Trophoblast cell (in vitro differentiated cells and primary cell): ENCODE results near the gene APMAP.

Experiments used
- DNase-seq, 2 donors: peaks; one replicate each; pipeline ENCODE4 v3.0.0-alpha.2; 2016
- H2AFZ ChIP-seq: 2 replicates; pipeline ENCODE4 v1.6.1; 2013; ENCODE audit warnings: low read length, moderate library complexity, mild to moderate bottlenecking; ENCODE audit not compliant: insufficient read depth, poor library complexity
- H2AK5ac ChIP-seq: 2 replicates; pipeline ENCODE4 v1.6.1; 2013; ENCODE audit warnings: mild to moderate bottlenecking, low read length
- H2BK120ac ChIP-seq: 2 replicates; pipeline ENCODE4 v1.6.1; 2013; ENCODE audit warnings: low read length, mild to moderate bottlenecking, moderate library complexity; ENCODE audit not compliant: insufficient read depth, poor library complexity
- H2BK12ac ChIP-seq: 2 replicates; pipeline ENCODE4 v1.6.1; 2013; ENCODE audit warnings: mild to moderate bottlenecking, low read length, moderate library complexity
- H2BK5ac ChIP-seq: 2 replicates; pipeline ENCODE4 v1.6.1; 2013; ENCODE audit warnings: low read length, low read depth, moderate library complexity, mild to moderate bottlenecking; ENCODE audit not compliant: poor library complexity
- H3K14ac ChIP-seq: 2 replicates; pipeline ENCODE4 v1.6.1; 2013; ENCODE audit warnings: mild to moderate bottlenecking, low read length
- H3K18ac ChIP-seq: 2 replicates; pipeline ENCODE4 v1.6.1; 2013; ENCODE audit warnings: mild to moderate bottlenecking, low read length
- H3K23ac ChIP-seq: 2 replicates; pipeline ENCODE4 v1.6.1; 2013; ENCODE audit warnings: low read length
- H3K27ac ChIP-seq: 2 replicates; pipeline ENCODE4 v1.5.1; 2013; ENCODE audit warnings: low read depth, mild to moderate bottlenecking, inconsistent platforms, low read length, moderate library complexity
- H3K27me3 ChIP-seq: 2 replicates; pipeline ENCODE4 v1.6.1; 2013; ENCODE audit warnings: inconsistent platforms, mild to moderate bottlenecking, low read length, moderate library complexity; ENCODE audit not compliant: insufficient read depth
- H3K36me3 ChIP-seq, 2 experiments: 1 replicate in 1 of 2; 2 replicates in 1 of 2; pipeline ENCODE4 v1.6.1; 2013; ENCODE audit warnings: low read length in 2 of 2, mild to moderate bottlenecking in 2 of 2, moderate library complexity in 1 of 2; ENCODE audit not compliant: insufficient read depth in 2 of 2, control insufficient read depth in 1 of 2
- H3K4ac ChIP-seq: 2 replicates; pipeline ENCODE4 v1.6.1; 2013; ENCODE audit warnings: low read depth, mild to moderate bottlenecking, low read length, moderate library complexity
- H3K4me1 ChIP-seq, 2 experiments: 1 replicate in 1 of 2; 2 replicates in 1 of 2; pipeline ENCODE4 v1.6.1; 2013; ENCODE audit warnings: low read length in 2 of 2, mild to moderate bottlenecking in 2 of 2, moderate library complexity in 1 of 2; ENCODE audit not compliant: insufficient read depth in 2 of 2, control insufficient read depth in 1 of 2
- H3K4me2 ChIP-seq: 2 replicates; pipeline ENCODE4 v1.6.1; 2013; ENCODE audit warnings: inconsistent platforms, mild to moderate bottlenecking, low read length, moderate library complexity
- H3K4me3 ChIP-seq: 2 replicates; pipeline ENCODE4 v1.5.1; 2013; ENCODE audit warnings: mild to moderate bottlenecking, low read depth, low read length, inconsistent platforms
- H3K79me1 ChIP-seq: one replicate; pipeline ENCODE4 v1.6.1; 2013; ENCODE audit warnings: low read length
- H3K79me2 ChIP-seq: 2 replicates; pipeline ENCODE4 v1.6.1; 2013; ENCODE audit warnings: low read length, mild to moderate bottlenecking; ENCODE audit not compliant: control insufficient read depth, insufficient read depth, poor library complexity
- H3K9ac ChIP-seq: 2 replicates; pipeline ENCODE4 v1.6.1; 2013; ENCODE audit warnings: mild to moderate bottlenecking, low read length
- H3K9me3 ChIP-seq: 2 replicates; pipeline ENCODE4 v1.6.1; 2013; ENCODE audit warnings: low read depth, mild to moderate bottlenecking, control low read depth, inconsistent platforms, low read length; ENCODE audit not compliant: insufficient read depth
- H4K12ac ChIP-seq: 2 replicates; pipeline ENCODE4 v1.6.1; 2013; ENCODE audit warnings: low read depth, mild to moderate bottlenecking, low read length, moderate library complexity
- H4K8ac ChIP-seq: 2 replicates; pipeline ENCODE4 v1.6.1; 2013; ENCODE audit warnings: low read depth, mild to moderate bottlenecking, low read length, moderate library complexity
- H4K91ac ChIP-seq: one replicate; pipeline ENCODE4 v1.6.1; 2013; ENCODE audit warnings: low read depth, mild to moderate bottlenecking, low read length, moderate library complexity
- WGBS: extraction: QIAGEN DNeasy Blood & Tissue Kit; methylation state at CpG from one replicate; pipeline ENCODE4 v1.1.7; 2013; ENCODE audit warnings: missing lambda C conversion rate; ENCODE audit not compliant: insufficient read length, insufficient coverage; ENCODE audit errors: extremely low coverage; 5-methylcytosine and 5-hydroxymethylcytosine counted together

Gene APMAP

GRCh38 chr20:24938498-24938897 lies 54.1 kb downstream of the APMAP start:
- Histone ChIP-seq H3K79me1 (no peaks in the 10 kb centered on the region), H3K23ac (no peak overlapping the region), H3K4me3 (no peak overlapping the region), H3K9me3 (peaks cover 13% of the 10 kb centered on the region), H4K12ac (no peak overlapping the region), H4K91ac (no peak overlapping the region), H3K27me3 (no peaks in the 10 kb centered on the region), H3K79me2 (no peaks in the 10 kb centered on the region), H3K4ac (no peak overlapping the region), H3K9ac (no peak overlapping the region), H2AK5ac (no peak overlapping the region), H2AFZ (no peak overlapping the region), H2BK12ac (no peak overlapping the region), H3K27ac (no peak overlapping the region), H3K14ac (no peak overlapping the region), H3K4me2 (no peak overlapping the region), H3K36me3 (peaks cover 0 to 3% of the 10 kb centered on the region in 2 experiments), H3K18ac (no peak overlapping the region), H3K4me1 (no peaks in the 10 kb centered on the region), H2BK120ac (no peak overlapping the region), H2BK5ac (no peak overlapping the region), H4K8ac (no peak overlapping the region)
- WGBS: no CpG with 5 or more reads among the region's 5 CpGs
- no peak for DNase-seq

- H4K12ac ChIP-seq: no peak overlapping the region
- no peak for DNase-seq
- no peak overlapping the region for H3K23ac ChIP-seq
- H4K8ac ChIP-seq: no peak overlapping the region
- H3K4ac ChIP-seq: no peak overlapping the region
- no peaks in the 10 kb centered on the region for H3K79me1 ChIP-seq
- no CpG with 5 or more reads among the region's 1 CpG for WGBS
- no peak overlapping the region for H3K9ac ChIP-seq
- no peak overlapping the region for H2BK5ac ChIP-seq
- no peak overlapping the region for H3K4me3 ChIP-seq
- no peak overlapping the region for H3K4me2 ChIP-seq
- H3K9me3 ChIP-seq: peaks cover 10% of the 10 kb centered on the region
- H3K18ac ChIP-seq: no peak overlapping the region
- H2AK5ac ChIP-seq: no peak overlapping the region
- no peak overlapping the region for H3K27ac ChIP-seq
- H3K36me3 ChIP-seq: peaks cover 0 to 3% of the 10 kb centered on the region in 2 experiments
- H3K79me2 ChIP-seq: no peaks in the 10 kb centered on the region
- H3K27me3 ChIP-seq: no peaks in the 10 kb centered on the region
- H2AFZ ChIP-seq: no peak overlapping the region
- H3K4me1 ChIP-seq: no peaks in the 10 kb centered on the region
- H2BK120ac ChIP-seq: no peak overlapping the region
- H4K91ac ChIP-seq: no peak overlapping the region
- H3K14ac ChIP-seq: no peak overlapping the region
- no peak overlapping the region for H2BK12ac ChIP-seq
These were observed 55.0 kb downstream of the APMAP start for GRCh38 chr20:24937579-24937978.

DNA sequence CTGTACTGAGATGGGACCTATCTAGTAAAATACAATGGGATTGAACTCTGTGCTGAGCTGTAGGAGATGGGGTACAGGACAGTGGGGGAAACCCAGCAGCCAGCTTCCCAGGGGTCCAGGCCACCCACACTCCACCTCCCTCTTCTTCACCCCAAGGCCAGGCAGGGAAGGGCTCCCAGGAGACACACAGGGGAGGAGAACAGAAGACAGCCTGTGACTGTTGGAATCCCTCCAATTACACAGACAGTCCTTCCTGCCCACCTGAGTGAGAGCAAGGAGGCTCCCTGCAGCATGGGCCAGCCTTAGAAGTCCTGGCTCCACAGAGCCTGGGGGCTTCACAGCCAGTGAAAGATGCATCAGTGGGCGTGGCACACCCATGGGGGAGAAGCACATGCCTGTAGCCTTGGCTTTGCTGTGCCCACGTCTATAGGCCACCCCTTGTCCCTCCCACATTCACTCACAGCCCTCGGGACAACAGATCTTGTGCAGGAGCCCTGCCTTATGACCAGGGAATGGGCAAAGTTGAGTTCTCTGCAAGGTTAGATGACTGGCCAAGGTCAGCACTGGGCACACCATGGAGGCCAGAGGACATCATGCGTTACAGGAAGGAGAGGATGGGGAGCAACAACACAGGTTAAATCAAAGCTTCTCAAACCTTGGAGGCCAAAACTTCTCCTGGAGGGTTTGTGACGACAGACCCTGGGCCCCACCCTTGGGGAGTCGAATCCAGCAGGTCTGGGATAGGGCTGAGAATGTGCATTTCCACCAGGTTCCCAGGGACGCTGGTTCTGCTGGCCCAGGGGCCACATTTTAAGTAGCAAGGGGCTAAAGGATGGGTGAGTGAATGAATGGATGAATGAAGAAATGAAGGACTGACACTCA lies 55.8 kb downstream of the APMAP start:
- Histone ChIP-seq H3K27me3 (no peaks in the 10 kb centered on the region), H3K9ac (no peak overlapping the region), H3K27ac (no peak overlapping the region), H3K23ac (no peak overlapping the region), H3K4me2 (no peak overlapping the region), H2AK5ac (no peak overlapping the region), H2BK12ac (no peak overlapping the region), H3K18ac (no peak overlapping the region), H4K91ac (no peak overlapping the region), H3K14ac (no peak overlapping the region), H3K4me3 (no peak overlapping the region), H3K4ac (no peak overlapping the region), H4K12ac (no peak overlapping the region), H2BK5ac (no peak overlapping the region), H3K4me1 (no peaks in the 10 kb centered on the region), H4K8ac (no peak overlapping the region), H3K79me2 (no peaks in the 10 kb centered on the region), H2AFZ (no peak overlapping the region), H3K9me3 (peaks cover 10% of the 10 kb centered on the region), H3K36me3 (peaks cover 0 to 3% of the 10 kb centered on the region in 2 experiments), H3K79me1 (no peaks in the 10 kb centered on the region), H2BK120ac (no peak overlapping the region)
- WGBS: no CpG with 5 or more reads among the region's 7 CpGs
- no peak for DNase-seq

DNA sequence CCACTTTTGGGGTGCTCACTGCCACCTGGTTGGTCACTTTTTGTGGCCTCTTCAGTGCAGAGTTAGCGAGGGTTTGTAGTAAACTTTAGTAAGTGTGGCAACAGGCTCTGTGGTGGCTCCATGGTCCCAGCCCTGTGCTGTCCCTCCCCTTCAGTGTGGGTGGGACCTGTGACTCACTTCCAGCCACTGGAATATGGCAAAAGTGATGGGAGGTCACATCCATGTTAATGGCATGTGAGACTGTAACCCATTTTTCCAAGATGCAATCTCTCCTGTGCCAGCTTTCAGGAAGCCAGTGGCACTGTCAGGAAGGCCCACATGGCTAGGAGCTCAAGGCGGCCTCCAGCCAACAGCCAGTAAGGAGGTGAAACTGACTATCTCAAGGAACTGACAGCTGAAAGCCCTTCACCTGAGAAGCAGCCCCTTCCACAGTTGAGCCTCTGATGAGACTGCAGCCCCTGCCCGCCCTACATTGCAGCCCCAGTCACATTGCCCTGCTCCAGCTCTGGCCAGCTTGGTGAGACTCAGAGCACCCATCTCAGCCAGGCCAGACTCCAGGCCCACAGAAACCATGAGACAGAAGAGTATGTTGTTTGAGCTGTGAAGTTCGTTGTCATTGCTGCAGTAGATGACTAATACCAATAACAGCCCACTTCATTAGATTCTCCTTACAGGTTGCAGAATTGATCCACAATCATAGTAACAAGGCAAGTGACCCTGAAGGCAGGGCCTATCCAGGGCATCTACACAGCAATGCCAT lies 56.6 kb downstream of the APMAP start:
- Histone ChIP-seq H3K9me3 (peaks cover 10% of the 10 kb centered on the region), H3K27me3 (no peaks in the 10 kb centered on the region), H2BK12ac (no peak overlapping the region), H2AFZ (no peak overlapping the region), H3K79me1 (peaks cover 3% of the 10 kb centered on the region), H2BK5ac (no peak overlapping the region), H4K91ac (no peak overlapping the region), H3K18ac (no peak overlapping the region), H3K9ac (no peak overlapping the region), H3K4me3 (no peak overlapping the region), H3K4ac (no peak overlapping the region), H4K12ac (no peak overlapping the region), H2BK120ac (no peak overlapping the region), H3K14ac (no peak overlapping the region), H4K8ac (no peak overlapping the region), H2AK5ac (no peak overlapping the region), H3K27ac (no peak overlapping the region), H3K4me2 (no peak overlapping the region), H3K23ac (no peak overlapping the region), H3K36me3 (peaks cover 0 to 3% of the 10 kb centered on the region in 2 experiments), H3K79me2 (peaks cover 2% of the 10 kb centered on the region), H3K4me1 (peaks cover 3 to 4% of the 10 kb centered on the region in 2 experiments)
- no CpG with 5 or more reads among the region's 4 CpGs for WGBS
- DNase-seq: no peak
